Stimulated activated CD8-positive, alpha-beta memory T cell treated with anti-CD3 and anti-CD28 coated beads, Interleukin-7, amount 100 ng/mL, for 4 hours (primary cell): ENCODE data around the gene CEMIP.

Experiments used
- DNase-seq, 2 donors: peaks; one replicate each; pipeline ENCODE4 v3.0.0-alpha.2; 2020; ENCODE audit warnings: low read depth in 2 of 2

The CEMIP gene

GRCh38 chr15:80852676-80853075 lies 73.5 kb downstream of the CEMIP start:
- no peak for DNase-seq

- DNase-seq: no peak
Measured at GRCh38 chr15:80854104-80854503, 74.9 kb downstream of the CEMIP start.

- no peak for DNase-seq
Measured at GRCh38 chr15:80855206-80855605, 76.0 kb downstream of the CEMIP start.

- DNase-seq: no peak
Measured at GRCh38 chr15:80856400-80856799, 77.2 kb downstream of the CEMIP start.

GRCh38 chr15:80856809-80857377 lies 77.7 kb downstream of the CEMIP start:
- DNase-seq: no peak

GRCh38 chr15:80861731-80862170 lies 82.6 kb downstream of the CEMIP start:
- DNase-seq: no peak

GRCh38 chr15:80864666-80865065 lies 85.5 kb downstream of the CEMIP start:
- DNase-seq: no peak

- no peak for DNase-seq
Measured at GRCh38 chr15:80866936-80867335, 87.8 kb downstream of the CEMIP start.

GRCh38 chr15:80870366-80870765 lies 91.2 kb downstream of the CEMIP start:
- no peak for DNase-seq

- DNase-seq: no peak
Measured at GRCh38 chr15:80870893-80871292, 91.7 kb downstream of the CEMIP start.

GRCh38 chr15:80871858-80872257 lies 92.7 kb downstream of the CEMIP start:
- no peak for DNase-seq

GRCh38 chr15:80873366-80873952 lies 94.3 kb downstream of the CEMIP start:
- DNase-seq: no peak

- no peak for DNase-seq
Measured at GRCh38 chr15:80875568-80876347, 96.6 kb downstream of the CEMIP start.

- no peak for DNase-seq
Measured at GRCh38 chr15:80876348-80876674, 97.1 kb downstream of the CEMIP start.

- no peak for DNase-seq
Measured at GRCh38 chr15:80878242-80878866, 99.2 kb downstream of the CEMIP start.

GRCh38 chr15:80878867-80879250 lies 99.7 kb downstream of the CEMIP start:
- no peak for DNase-seq

GRCh38 chr15:80880086-80880485 lies 100.9 kb downstream of the CEMIP start:
- no peak for DNase-seq

- DNase-seq: no peak
Measured at GRCh38 chr15:80883641-80884040, 104.5 kb downstream of the CEMIP start.

GRCh38 chr15:80885016-80885579 lies 105.9 kb downstream of the CEMIP start:
- DNase-seq: no peak

GRCh38 chr15:80887148-80887547 lies 108.0 kb downstream of the CEMIP start:
- no peak for DNase-seq

- DNase-seq: no peak
Measured at GRCh38 chr15:80888846-80889245, 109.7 kb downstream of the CEMIP start.

GRCh38 chr15:80890341-80891005 lies 111.3 kb downstream of the CEMIP start:
- DNase-seq: no peak
